Tibial nerve (tissue), 4 donors: ENCODE data around the gene PCBP3. TPM values are rescaled to one million over a fixed set of nuclear protein-coding genes. Genes with fewer than 3 reads are reported as not detected.

Experiments used
- DNase-seq, 2 donors: peaks; one replicate each; pipeline ENCODE4 v3.0.0-alpha.2; 2019; ENCODE audit warnings: low spot score in 2 of 2
- H3K27ac ChIP-seq, 4 donors: fragments of 200-600 bp; sonication (generic) in 3 of 4; one replicate each; pipeline ENCODE4 v1.5.1; 2017 to 2019; ENCODE audit warnings: mild to moderate bottlenecking in 1 of 4
- H3K27me3 ChIP-seq, 2 donors: fragments of 200-600 bp; sonication (generic) in 1 of 2; one replicate each; pipeline versions ENCODE4 v1.5.1 to v1.6.0; 2017 to 2019
- H3K36me3 ChIP-seq, 3 donors: fragments of 200-600 bp; sonication (generic); one replicate each; pipeline ENCODE4 v1.5.1; 2018 to 2019
- H3K4me1 ChIP-seq, 4 donors: fragments of 200-600 bp; sonication (generic) in 3 of 4; one replicate each; pipeline ENCODE4 v1.5.1; 2017 to 2019
- H3K4me3 ChIP-seq, 4 donors: fragments of 200-600 bp; sonication (generic) in 3 of 4; one replicate each; pipeline ENCODE4 v1.5.1; 2017 to 2019; ENCODE audit warnings: mild to moderate bottlenecking in 1 of 4, moderate library complexity in 1 of 4
- H3K9me3 ChIP-seq, 4 donors: fragments of 200-600 bp; sonication (generic) in 3 of 4; one replicate each; pipeline ENCODE4 v1.5.1; 2017 to 2019
- EP300 ChIP-seq, 2 donors: sonication (generic); formaldehyde crosslinking; IDR thresholded peaks; one replicate each; pipeline ENCODE4 v1.6.1; 2017; ENCODE audit warnings: antibody characterized with exemption in 2 of 2, mild to moderate bottlenecking in 1 of 2
- POLR2A ChIP-seq, 2 donors: fragments of 450-650 bp; IDR thresholded peaks; one replicate each; pipeline ENCODE4 v1.6.1; 2017; ENCODE audit warnings: antibody characterized with exemption in 2 of 2, mild to moderate bottlenecking in 2 of 2, moderate library complexity in 2 of 2
- WGBS, 2 donors: methylation state at CpG; one replicate each; pipeline ENCODE4 v1.1.5; 2018; 5-methylcytosine and 5-hydroxymethylcytosine counted together
- total RNA-seq, 4 donors: library from RNA; depleted of rRNA; stranded (reverse); fragments of >200 nt; gene quantifications; one replicate each; pipeline ENCODE4 v1.1.0, GENCODE V29; 2016
- TF ChIP-seq, protein P1 (sequence below), 5 experiments: fragments of 200-600 bp in 3 of 5; fragments of 450-650 bp in 2 of 5; sonication (generic) in 3 of 5; IDR thresholded peaks; one replicate each; pipeline ENCODE4 v1.5.1; 2016 to 2019; ENCODE audit warnings: antibody characterized with exemption in 5 of 5, mild to moderate bottlenecking in 3 of 5, moderate library complexity in 2 of 5

Gene PCBP3
- total RNA-seq, 4 donors from 2014 or later, result 4.2 to 13.4 (median 9.6) TPM

DNA sequence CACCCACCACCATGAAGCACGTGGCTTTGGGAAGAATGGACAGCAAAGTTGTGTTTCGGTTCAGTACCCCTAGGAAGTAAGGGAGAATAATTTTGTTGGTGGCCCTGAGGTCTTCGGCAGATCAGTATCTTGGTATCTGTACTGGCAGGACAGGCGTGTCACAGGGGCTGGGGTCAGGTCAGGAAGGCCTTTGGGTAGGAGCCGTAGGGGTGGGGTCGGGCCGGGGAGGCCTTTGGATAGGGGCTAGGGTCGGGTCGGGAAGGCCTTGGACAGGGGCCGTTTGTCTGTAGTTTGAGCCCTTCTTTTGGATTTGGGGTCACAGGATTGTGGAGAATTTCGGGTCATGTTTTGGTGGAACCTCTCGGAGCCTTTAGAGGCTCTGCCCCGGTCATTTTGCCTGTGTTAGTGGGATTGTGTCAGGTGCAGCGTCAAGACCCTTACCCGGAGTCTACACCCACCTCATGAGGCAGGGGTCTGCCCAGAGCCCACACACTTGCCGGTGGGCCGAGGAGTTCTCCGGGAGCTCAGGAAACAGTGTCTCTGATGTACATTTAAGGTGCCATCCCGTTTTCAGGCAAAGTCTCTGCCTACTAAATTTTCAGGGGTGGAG is 262.8 kb downstream of the PCBP3 start:
- TF ChIP-seq, protein P1, sequence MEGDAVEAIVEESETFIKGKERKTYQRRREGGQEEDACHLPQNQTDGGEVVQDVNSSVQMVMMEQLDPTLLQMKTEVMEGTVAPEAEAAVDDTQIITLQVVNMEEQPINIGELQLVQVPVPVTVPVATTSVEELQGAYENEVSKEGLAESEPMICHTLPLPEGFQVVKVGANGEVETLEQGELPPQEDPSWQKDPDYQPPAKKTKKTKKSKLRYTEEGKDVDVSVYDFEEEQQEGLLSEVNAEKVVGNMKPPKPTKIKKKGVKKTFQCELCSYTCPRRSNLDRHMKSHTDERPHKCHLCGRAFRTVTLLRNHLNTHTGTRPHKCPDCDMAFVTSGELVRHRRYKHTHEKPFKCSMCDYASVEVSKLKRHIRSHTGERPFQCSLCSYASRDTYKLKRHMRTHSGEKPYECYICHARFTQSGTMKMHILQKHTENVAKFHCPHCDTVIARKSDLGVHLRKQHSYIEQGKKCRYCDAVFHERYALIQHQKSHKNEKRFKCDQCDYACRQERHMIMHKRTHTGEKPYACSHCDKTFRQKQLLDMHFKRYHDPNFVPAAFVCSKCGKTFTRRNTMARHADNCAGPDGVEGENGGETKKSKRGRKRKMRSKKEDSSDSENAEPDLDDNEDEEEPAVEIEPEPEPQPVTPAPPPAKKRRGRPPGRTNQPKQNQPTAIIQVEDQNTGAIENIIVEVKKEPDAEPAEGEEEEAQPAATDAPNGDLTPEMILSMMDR (IDR thresholded peaks at IDR 0.05), result no peak
- no peak for DNase-seq
- Histone ChIP-seq H3K27me3 (no peaks in the 10 kb centered on the region), H3K4me3 (no peak overlapping the region), H3K27ac (no peak overlapping the region), H3K36me3 (peaks cover 0 to 12% (median 0%) of the 10 kb centered on the region in 3 donors), H3K9me3 (no peaks in the 10 kb centered on the region), H3K4me1 (peaks cover 0 to 7% (median 3%) of the 10 kb centered on the region in 4 donors)
- WGBS, 2 donors, result 89% methylated on average over 18 to 19 of the region's 19 CpGs

DNA sequence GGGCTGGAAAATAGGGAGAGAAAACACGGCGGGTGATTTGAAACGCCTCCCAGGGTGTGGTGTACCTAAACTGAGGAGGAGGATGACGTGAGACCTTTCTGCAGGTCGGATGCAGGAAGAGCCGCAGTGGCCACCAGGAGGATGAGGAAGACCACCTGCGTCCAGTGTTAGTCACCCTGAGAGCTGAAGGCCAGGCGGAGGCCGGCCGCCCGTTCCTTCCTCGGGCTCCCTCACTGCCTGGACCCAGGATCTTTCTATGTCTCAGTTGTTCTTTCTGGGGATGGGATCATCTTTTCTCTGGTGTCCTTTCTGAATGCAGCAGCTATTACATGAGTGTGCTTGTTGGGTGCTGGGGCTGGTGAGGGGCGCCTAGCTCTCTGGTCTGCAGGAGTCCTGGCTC is 263.3 kb downstream of the PCBP3 start:
- Histone ChIP-seq H3K4me1 (peaks cover 0 to 7% (median 3%) of the 10 kb centered on the region in 4 donors), H3K4me3 (no peak overlapping the region), H3K36me3 (peaks cover 0 to 13% (median 0%) of the 10 kb centered on the region in 3 donors), H3K27ac (no peak overlapping the region), H3K9me3 (no peaks in the 10 kb centered on the region), H3K27me3 (no peaks in the 10 kb centered on the region)
- no peak for DNase-seq
- TF ChIP-seq POLR2A (IDR thresholded peaks at IDR 0.05) (no peak), EP300 (IDR thresholded peaks at IDR 0.05) (no peak)
- TF ChIP-seq, protein P1 (IDR thresholded peaks at IDR 0.05), result no peak
- 91 to 95% methylated on average over 13 of the region's 13 CpGs for WGBS, 2 donors

DNA sequence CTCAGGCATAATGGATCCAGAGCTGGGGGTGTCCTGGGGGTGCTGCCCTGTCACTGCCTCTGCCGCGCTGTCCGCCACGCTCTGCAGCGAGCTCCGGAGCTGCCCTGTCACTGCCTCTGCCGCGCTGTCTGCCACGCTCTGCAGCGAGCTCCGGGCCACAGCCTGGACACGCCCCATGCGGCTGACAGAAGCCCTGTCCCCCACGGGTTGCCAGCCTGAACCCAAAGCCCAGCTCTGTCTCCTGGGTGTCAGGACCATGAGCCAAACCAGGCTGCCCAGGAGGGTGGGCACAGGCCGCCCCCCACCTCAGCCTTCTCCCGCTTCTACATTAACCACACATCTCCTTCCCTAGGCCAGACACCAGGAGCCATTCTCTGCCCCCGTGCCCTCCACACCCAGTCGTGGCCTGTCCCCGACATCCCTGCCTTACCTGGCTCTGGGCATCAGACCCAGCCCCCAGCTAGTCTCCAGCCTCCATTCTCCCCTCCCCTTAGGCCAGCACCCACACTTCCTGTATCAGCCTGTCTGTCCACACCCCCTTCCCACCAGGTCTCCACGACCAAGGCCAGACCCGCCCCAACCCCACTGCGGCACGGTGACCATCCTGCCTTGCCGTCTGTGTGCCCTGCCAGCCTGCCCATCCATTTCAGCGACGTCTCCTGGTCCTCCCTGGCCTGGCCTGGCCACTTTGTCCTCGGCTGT is 265.2 kb downstream of the PCBP3 start:
- peaks cover 0 to 10% (median 0%) of the 10 kb centered on the region in 3 donors for H3K36me3 ChIP-seq
- H3K9me3 ChIP-seq, result no peaks in the 10 kb centered on the region
- no peak overlapping the region for H3K27ac ChIP-seq
- H3K4me1 ChIP-seq, result peaks cover 0 to 7% (median 3%) of the 10 kb centered on the region in 4 donors
- 80 to 88% methylated on average over 24 to 27 of the region's 27 CpGs for WGBS, 2 donors
- no peak overlapping the region for H3K4me3 ChIP-seq
- no peak for TF ChIP-seq EP300 (IDR thresholded peaks at IDR 0.05)
- no peak for TF ChIP-seq POLR2A (IDR thresholded peaks at IDR 0.05)
- TF ChIP-seq, protein P1 (IDR thresholded peaks at IDR 0.05), result no peak
- DNase-seq, result no peak
- no peaks in the 10 kb centered on the region for H3K27me3 ChIP-seq

DNA sequence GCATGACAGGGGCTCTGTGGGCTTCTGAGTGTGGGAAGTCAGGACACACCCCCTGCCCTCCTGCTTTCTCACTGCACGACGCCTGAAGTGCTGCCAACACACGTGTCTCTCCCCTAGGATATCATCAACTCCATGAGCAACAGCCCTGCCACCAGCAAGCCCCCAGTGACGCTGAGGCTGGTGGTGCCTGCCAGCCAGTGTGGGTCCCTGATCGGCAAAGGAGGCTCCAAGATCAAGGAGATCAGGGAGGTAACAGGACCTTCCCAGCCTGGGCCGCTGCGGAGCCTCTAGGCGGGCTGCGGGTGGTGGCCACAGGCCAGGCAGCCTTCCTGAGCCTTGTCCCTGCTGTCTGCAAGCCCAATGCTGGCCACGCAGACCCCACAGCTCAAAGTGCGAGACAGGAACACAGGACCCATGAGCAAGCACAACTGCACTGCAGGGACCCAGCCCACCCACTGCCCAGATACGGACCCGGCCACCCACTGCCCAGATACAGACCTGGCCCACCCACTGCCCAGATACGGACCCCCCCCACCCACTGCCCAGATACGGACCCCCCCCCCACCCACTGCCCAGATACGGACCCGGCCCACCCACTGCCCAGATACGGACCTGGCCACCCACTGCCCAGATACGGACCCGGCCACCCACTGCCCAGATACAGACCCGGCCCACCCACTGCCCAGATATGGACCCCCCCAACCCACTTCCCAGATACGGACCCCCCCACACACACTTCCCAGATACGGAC is 265.9 kb downstream of the PCBP3 start:
- WGBS, 2 donors, result 69 to 80% methylated on average over 9 to 11 of the region's 23 CpGs
- Histone ChIP-seq H3K4me3 (no peak overlapping the region), H3K4me1 (peaks cover 0 to 7% (median 3%) of the 10 kb centered on the region in 4 donors), H3K27me3 (no peaks in the 10 kb centered on the region), H3K36me3 (peaks cover 0 to 10% (median 0%) of the 10 kb centered on the region in 3 donors), H3K9me3 (no peaks in the 10 kb centered on the region), H3K27ac (no peak overlapping the region)
- TF ChIP-seq, protein P1 (IDR thresholded peaks at IDR 0.05), result no peak
- TF ChIP-seq EP300 (IDR thresholded peaks at IDR 0.05) (no peak), POLR2A (IDR thresholded peaks at IDR 0.05) (no peak)
- no peak for DNase-seq

DNA sequence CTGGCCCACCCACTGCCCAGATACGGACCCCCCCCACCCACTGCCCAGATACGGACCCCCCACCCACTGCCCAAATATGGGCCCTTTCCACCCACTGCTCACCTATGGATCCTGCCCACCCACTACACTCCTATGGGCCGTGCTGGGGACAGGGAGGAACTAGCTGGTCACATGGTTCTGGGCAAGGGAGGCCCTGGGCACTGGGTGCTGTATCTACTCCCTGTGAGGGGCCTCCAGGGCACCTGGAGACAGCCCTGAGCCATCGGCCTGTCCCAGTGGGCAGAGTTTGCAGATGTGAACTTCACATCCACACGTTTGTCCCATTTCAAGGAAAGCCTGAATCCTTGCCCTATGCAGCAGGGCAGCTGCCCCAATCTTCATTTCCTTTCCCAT is 266.6 kb downstream of the PCBP3 start:
- H3K27me3 ChIP-seq, result no peaks in the 10 kb centered on the region
- no peak for DNase-seq
- peaks cover 0 to 7% (median 3%) of the 10 kb centered on the region in 4 donors for H3K4me1 ChIP-seq
- TF ChIP-seq EP300 (IDR thresholded peaks at IDR 0.05) (no peak), POLR2A (IDR thresholded peaks at IDR 0.05) (no peak)
- TF ChIP-seq, protein P1 (IDR thresholded peaks at IDR 0.05), result no peak
- H3K27ac ChIP-seq, result no peak overlapping the region
- H3K36me3 ChIP-seq, result peaks cover 0 to 8% (median 0%) of the 10 kb centered on the region in 3 donors
- H3K9me3 ChIP-seq, result no peaks in the 10 kb centered on the region
- 20 to 59% methylated on average over 2 to 3 of the region's 5 CpGs for WGBS, 2 donors
- H3K4me3 ChIP-seq, result no peak overlapping the region
